GM12873 (cell line): ENCODE data around the gene CENPM.

Experiments
- TF ChIP-seq, protein P1 (sequence below): IDR thresholded peaks from 2 replicates; pipeline ENCODE4 v1.5.1; 2012; ENCODE audit warnings: low read depth, mild to moderate bottlenecking, moderate library complexity, low read length, control low read depth; ENCODE audit not compliant: insufficient read depth; ENCODE audit errors: missing control alignments

The CENPM gene

DNA sequence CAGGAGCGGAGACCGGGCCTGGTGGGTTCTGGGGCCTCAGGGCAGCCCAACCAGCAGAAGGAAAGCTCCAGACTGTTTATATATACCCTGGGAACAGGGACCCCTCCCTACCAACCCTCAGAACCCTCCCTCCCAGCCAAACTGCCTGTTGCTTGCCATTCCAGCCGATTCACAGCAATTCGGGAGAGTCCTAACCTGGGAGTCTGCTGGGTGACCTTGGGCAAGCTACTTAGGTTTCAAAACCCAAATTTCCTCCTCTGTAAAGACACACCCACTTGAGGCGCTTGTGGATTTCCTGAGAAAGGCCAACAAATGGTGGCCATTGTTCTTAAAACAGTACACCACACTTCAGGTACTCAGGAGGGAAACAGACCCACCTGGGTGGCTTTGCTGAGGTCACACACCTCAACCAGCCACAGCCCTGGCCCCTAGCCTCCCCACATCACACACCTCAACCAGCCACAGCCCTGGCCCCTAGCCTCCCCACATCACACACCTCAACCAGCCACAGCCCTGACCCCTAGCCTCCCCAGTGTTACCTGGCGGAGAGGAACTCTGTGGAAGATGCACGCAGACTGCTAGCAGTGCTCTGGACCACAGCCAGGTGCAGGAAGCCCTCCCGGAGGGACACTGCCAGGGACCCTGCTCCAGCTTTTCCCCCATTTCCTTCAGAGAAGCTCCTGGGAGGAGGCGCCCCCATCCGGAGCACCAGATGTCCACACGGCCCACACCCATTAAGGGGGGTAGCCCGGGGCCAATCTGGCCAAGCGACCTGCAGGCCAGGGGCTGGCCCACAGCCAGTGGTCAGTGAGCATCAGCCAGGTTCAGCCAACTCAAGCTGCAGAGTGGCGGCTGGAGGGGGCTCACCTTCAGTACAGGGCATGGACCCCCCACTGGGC is 38.3 kb downstream of the CENPM start:
- TF ChIP-seq, protein P1, sequence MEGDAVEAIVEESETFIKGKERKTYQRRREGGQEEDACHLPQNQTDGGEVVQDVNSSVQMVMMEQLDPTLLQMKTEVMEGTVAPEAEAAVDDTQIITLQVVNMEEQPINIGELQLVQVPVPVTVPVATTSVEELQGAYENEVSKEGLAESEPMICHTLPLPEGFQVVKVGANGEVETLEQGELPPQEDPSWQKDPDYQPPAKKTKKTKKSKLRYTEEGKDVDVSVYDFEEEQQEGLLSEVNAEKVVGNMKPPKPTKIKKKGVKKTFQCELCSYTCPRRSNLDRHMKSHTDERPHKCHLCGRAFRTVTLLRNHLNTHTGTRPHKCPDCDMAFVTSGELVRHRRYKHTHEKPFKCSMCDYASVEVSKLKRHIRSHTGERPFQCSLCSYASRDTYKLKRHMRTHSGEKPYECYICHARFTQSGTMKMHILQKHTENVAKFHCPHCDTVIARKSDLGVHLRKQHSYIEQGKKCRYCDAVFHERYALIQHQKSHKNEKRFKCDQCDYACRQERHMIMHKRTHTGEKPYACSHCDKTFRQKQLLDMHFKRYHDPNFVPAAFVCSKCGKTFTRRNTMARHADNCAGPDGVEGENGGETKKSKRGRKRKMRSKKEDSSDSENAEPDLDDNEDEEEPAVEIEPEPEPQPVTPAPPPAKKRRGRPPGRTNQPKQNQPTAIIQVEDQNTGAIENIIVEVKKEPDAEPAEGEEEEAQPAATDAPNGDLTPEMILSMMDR = no peak

DNA sequence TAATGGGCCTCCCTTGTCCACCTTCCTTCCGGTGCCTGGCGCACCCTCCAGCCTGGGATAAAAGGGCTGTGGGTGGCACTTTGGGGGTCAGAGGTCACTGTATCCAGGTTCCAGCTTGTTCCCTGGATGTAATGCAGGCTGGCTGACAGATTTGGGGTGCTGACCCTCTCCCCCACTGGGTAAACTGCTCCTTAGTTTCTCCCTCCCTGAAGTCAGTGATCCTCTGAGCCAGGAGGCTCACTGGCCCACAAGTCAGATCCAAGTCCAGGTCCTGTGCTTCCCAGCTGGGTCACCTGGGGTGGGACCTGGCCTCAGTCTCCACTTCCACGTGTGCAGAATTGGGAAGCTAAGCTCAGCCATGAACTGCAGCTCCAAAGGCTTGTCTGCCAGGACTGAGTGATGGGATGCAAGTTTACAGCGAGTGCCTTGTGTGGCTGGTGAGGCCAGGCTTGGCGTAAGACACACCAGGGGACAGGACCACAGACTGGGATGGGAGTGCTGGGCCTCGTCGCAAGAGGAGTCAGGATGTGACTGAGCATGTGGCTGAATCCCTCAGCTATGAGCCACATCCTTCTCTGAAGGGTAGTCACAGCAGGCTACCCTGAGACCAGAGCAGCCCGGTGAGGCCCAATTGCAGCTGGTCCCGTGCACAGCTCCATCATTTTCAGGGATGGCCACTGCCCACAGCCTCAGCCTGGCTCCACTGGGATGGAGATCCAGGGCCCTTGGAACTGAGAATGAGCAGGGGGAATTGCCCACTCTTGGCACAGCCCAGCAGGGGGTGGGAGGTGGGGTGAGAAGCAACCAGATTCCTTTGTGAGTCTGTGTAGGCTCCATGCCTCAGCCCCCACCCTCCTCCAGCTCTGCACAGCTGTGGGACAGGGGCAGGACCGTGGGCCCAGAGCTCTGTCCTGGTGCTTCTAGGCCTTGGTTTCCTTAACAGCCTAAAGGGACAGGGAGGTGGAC is 39.2 kb downstream of the CENPM start:
- TF ChIP-seq, protein P1 = no peak

DNA sequence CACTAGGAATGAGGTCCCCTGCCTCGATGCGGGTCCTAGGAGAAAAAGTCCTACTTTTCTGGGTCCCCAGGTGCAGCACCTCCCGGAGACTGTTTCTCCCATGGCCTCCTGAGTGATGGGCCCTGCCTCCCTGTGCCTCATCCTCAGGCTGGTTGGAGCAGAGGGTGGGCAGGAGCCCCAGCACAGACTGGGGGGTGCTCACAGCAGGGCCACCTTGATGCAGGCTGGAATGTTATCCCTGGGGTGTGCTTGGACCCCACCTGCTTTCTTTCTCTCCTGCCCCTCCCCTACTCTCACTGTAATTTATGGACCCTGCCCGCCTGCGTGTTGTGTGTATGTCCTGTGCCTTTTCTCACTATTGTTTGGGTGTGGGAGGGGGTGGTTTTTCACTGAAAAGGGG is 40.1 kb downstream of the CENPM start:
- TF ChIP-seq, protein P1 = no peak

DNA sequence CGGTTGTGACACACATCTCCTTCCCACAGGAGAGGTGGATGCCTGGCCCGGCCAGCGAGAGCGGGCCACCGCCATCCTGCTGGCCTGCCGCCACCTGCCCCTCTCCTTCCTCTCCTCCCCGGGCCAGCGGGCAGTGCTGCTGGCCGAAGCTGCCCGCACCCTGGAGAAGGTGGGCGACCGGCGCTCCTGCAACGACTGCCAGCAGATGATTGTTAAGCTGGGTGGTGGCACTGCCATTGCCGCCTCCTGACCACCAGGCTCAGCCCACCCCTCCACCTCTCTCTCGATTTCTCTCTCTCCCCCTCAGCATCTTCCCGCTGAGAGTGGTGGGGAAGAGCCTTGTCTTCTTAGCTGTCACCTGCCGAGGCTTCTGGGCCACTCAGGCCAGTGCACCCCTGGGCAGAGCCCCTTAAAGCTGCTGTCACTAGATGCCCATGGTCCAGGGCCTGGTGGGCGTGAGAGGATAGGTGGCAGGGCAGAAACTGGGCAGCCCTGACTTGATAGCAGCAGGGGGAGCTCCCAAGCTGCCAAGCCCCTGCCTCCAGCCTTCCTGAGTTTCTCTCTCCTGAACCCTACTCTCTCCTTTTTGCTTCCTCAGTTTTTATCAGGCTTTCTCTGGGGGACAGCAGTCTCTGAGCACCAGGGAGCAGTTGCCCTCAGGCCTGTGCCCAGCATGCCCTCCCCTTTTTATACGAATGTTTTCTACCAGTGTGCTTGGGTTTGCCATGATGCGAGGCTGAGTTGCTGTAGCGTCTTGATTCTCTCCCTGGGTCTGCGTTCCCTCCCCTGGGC is 41.3 kb downstream of the CENPM start:
- TF ChIP-seq, protein P1 = peak; percentile 6

DNA sequence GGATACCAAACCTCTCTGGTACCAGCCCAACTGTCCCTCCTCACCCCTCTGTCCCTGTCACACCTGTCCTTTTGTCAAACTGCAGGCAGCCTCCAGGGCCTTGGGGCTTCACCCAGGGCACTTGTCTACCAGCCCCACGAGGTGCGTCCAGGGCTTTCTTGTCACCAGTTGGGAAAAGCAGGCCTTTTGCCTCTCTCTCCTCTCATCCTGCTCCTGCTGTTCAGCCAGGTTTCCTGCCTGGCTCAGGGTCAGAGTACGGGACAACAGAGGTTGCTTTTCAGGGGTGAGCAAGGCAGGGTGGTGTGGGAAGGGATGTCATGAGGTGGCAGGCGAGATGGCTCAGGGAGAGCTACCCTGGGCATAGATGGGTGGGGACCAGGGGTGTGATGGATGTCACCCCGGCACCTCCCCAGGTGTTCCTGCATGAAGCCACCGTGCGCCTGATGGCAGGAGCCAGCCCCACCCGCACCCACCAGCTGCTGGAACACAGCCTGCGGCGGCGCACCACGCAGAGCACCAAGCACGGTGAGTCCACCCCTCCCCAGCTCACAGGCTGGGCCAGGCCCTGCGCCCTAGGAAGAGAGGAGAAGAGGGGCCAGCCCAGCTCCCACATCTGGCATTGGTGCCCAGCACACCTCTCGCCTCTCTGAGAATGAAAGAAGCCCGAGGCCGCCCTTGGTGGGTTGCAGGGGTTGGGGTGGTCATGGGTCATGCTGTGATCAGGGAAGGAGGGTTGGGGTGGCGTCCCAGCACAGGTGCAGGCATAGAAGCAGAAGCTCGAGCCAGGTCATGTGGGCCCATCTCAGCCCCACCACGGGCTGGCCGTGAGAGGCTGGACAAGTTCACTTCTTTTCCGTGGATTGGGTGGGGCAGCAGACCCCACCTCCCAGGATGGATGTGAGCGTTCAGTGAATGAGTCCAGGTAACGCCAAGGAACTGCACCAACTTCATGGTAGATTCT is 42.2 kb downstream of the CENPM start:
- TF ChIP-seq, protein P1 = no peak

DNA sequence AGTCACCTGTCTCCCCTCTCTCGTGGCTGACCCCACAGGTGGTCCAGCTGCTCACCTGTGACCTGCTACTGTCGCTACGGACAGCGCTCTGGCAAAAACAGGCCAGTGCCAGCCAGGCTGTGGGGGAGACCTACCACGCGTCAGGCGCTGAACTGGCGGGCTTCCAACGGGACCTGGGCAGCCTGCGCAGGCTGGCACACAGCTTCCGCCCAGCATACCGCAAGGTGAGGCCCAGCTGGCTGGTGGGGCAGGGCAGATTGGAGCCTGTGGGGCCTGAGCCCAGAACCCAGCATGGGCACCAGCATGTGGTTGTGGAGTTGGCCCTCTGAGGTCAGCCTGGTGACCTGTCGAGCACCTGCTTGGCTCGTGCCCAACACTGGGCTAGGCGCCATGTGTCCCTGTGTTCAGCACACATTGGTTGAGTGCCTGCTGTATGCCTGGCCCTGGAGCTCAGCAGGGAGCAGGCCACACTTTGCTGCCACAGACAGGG is 44.0 kb downstream of the CENPM start:
- TF ChIP-seq, protein P1 = no peak
